Measurements from ENCODE around the gene C1orf167.

The C1orf167 gene

DNA sequence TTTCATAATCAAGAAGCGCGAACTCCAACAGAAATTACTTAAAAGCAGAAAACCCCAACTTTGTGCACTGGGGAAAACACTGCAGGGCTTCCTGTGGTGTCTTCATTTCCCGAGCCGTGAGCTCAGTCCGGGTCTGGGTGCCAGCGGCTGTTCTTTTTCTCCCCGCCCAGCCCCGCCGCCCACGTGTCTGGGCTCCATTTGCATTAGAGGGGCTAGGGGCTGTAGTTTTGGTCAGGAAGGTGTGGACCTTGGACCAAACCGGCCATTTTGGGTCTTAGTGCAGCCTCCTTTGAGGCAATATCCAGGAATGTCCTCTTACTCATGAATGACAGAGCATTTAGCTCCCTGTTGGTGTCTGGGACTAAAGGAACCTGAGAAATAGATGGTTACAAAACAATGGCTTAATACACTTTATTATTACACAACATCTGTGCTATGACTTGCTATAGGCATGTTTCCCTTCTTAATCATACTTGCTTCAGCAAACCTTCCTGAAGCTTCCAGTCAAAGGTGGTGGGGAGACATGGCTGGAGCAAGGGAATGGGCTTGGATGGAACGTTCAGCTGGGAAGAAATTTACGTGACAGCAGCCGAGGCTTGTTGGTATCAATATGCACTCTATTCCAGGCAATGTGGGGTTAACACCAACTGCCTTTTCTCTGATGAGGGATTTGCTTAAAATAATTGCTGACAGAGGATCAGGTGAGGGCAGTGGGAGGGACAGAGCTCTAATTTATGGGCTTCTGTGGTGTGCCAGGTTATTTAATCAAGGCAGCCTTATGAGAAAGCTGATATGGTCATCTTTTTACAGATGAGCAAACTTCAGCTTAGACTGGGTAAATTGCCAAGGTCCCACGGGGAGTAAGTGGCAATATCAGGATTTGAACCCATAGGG is 25.0 kb upstream of the C1orf167 start:
- DNase-seq (ENCODE audit: low read depth in 3 of 3) = peak in 1 of 3 experiments; percentile 38

DNA sequence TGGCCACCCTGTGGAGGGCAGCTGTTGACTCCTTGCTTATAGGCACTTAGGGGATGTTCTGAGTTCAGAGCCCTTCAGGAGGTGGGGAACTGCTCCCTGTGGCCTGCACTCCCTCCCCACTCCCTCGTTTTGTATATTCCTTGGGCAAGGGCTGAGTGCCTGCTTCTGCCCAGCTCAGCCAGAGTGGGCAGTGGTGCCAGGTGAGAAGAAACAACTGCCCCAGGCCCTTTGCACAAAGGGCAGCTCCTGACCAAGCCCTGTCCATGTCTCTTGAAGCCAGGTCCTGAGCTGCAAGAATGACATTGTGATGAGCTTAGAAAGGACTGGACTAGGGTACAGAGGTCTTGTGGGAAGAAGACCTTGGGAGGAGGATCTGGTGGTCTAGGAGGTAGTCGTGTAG is 23.9 kb upstream of the C1orf167 start:
- no peak for DNase-seq (ENCODE audit: low read depth in 3 of 3)

DNA sequence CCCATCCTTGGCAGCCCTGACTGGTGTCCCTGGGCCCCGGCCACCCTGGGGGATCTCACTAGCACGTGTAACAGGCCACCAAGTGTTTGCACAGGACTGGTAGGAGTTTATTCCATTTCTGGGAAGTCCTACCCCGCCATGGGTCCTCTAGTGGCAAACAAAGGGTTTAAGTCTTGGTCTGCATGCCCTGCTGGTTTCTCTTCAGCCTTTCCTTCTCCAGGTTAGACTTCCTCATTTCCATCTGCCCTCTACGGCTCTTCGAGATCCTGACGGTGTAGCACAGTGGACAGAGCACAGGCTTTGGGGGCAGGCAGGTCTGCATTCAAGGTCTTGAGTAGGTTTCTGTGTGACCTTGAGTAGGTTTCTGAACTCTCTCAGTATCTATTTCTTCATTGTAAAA is 23.2 kb upstream of the C1orf167 start:
- DNase-seq (ENCODE audit: low read depth in 3 of 3) = no peak

DNA sequence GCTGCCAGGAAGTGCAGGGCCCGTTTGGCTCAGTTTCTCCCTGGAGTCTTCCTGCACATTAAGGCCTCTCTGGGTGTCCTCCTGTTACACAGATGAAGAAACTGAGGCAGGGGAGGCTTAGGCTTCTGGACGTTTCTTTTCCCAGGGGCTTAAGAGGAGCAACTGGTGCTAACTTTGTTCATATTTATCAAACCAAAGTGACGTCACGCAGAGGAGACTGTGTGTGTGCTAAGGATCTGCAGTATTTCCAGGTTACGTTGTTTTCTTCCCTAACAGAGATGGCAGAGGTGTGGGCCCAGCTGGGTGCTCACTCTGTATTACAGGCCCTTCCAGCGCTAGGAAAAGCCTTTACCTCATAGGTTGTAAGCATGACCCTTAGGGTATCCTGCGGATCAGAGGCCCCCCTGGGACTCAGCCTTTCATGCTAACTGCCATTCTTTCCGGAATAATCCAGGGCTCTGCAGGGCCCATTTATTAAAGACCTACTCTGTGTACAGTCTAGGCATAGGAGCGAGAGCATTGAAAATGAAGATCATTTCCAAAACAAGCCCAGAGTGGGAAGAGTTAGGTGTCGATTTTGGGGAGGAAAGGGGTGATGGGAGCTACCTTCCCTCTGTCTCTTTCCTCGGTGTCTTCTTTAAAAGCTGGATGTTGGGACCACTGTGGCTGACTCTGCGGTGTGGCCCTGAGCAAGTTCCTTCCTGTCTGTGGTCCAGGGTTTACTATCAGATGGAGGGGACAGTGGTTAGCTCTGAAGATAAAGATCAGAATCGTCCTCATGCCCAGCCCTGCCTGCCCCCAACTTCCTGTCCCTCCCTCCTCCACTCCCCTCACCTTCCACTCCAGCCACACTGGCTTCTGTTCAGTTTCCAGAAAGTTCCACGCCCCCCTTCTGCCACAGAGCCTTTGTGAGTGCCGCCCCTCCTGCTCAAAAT is 21.5 kb upstream of the C1orf167 start:
- peak in 1 of 3 experiments; percentile 22 for DNase-seq (ENCODE audit: low read depth in 3 of 3)

DNA sequence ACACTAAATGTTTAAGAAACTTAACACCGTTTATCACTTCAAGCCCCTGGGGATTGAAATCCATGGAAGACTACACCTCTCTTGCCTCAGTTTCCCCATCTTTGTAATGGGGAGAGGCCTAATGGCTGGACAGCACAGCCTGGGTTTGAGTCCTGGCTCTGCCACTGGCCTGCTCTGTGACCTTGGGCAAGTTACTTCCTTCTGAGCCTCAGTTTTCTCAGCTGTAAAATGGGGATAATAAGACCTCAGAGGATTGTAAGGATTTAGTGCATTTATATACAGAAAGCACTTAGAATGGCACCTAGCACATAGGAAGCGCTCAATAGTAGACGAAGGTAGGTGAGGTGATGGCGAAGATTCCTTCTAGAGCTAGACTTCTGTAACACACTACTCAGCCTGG is 20.5 kb upstream of the C1orf167 start:
- DNase-seq (ENCODE audit: low read depth in 3 of 3) = no peak

DNA sequence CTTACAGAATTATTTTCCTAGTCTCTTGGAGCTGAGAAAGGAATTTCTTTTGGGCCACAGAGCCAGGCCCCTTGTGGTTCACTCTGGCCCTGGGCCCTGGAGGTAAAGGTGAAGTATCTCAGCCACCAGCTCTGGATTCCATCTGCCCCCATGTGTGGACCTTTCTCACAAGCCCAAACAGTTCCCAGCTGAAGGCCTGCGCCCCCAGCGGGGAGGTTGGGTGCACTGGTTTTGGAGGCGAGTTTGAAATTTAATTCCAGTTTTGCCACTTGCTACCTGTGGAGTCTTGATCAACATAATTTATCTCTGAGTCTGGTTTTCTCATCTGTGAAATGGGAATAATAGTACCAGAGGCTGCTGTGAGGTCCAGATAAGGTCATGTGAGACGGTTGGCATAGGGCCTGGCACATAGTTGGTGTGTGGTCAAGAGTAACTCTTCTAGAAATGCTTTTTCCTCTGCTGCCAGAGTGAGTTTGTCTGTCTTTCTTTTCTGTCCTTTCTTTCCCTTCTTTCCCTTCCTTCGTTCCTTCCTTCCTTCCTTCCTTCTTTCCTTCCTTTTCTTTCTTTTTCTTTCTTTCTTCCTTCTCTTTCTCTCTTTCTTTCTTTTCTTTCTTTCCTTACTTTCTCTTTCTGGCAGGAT is 20.0 kb upstream of the C1orf167 start:
- no peak for DNase-seq (ENCODE audit: low read depth in 3 of 3)

DNA sequence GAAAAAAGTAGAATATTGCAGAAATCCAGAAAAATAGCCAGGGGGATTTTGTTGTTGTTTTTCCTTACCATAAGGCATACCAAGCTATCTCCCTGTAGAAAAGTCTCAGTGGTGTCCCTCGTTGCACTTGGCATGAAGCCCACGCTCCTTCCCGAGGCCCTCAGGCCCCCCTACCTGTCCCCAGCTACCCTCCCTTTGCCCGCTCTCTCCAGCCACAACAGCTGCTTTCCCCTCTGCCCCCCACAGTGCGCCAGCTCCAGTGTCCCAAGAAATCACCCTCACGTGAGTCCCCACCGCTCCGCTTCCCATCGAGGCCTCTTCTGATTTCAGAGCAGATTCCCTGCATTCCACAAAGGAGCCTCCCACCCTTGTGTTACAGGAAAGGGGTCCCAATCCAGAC is 17.7 kb upstream of the C1orf167 start:
- DNase-seq (ENCODE audit: low read depth in 3 of 3) = no peak

DNA sequence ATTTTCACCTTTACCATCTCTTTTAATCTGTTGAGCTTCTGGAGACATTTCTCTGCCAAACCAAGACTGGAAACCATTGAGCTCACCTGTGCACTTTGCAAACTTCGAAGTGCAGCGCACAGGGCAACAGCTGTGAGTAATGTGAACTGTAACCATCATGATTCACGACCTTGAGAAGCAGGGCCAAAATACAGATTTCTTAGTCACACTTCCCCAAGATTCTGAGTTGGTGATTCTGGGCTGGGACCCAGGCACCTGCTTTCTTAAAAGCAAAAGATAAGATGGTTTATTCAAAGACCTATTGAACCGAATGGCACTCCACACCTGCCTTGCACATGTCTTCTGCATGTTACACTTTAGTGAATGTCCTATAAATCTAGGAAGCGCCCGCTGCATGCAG is 15.9 kb upstream of the C1orf167 start:
- no peak for DNase-seq (ENCODE audit: low read depth in 3 of 3)

DNA sequence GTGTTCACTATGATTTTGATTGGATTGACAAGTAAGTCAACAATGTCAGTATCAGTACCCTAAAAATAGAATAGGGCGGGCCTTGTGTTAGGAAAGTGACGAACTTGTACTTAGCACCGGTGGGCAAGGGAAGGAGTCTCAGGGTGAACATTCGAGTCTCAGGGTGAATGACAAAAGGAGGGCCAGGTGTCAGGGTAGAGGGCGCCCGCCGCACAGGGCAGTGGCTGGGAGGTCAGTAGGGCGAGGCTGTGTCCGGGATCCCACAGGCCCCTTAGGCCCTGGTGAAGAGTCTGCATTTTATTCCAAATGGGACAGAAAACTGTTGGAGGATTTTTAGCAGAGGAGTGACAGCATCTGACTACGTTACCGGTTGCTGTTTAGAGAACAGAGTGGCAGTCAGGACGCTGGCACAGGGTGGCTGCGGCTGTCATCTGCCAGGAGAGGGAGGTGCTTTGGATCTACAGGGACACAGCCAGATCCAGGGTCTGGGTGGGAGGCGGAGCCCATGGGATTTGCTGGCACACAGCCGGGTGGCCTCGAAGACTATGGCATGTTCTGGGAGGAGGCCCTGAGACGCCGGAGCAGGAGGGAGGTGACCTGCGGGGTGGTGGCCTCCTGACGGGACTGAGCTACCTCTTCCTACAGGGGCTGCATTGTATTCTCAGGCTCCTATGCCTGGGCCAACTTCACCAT is 15.1 kb upstream of the C1orf167 start:
- DNase-seq (ENCODE audit: low read depth in 3 of 3) = no peak

DNA sequence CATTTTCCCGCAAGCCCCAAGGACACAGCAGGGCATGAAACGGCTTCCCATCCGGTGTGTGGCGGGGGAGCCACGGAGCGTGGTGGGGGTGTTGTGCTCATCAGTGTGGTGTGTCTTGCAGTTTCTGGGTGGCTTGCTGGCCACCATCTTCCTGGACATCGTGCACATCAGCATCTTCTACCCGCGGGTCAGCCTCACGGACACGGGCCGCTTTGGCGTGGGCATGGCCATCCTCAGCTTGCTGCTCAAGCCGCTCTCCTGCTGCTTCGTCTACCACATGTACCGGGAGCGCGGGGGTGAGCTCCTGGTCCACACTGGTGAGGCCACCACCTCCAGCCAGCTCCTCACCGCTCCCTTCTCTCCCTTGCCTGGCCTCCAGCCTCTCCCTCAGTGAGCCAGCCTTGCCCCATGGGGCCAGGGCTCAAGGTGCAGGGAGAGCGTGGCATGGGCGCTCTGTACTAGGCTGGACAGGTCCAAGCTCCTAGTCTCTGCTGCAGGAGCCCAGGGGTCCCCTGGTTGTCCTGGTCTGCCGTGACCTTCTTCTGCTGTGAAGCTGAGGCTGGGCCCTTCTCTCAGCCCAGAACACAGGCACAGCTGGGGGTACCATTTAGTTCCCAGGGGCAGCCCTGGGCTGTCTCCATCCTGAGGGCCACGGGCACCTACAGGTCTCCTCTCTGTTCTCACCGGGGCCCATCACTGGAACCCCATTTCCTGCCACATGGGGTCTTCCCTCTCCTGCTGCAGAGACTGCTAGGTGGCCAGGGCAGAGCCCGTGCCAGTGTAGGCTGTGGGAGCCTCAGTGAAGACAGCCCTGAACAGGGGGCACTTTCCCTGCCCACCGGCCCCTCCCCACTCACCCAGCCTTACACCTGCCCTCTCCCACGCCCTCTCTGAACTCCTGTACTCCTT is 13.4 kb upstream of the C1orf167 start:
- no peak for DNase-seq (ENCODE audit: low read depth in 3 of 3)

DNA sequence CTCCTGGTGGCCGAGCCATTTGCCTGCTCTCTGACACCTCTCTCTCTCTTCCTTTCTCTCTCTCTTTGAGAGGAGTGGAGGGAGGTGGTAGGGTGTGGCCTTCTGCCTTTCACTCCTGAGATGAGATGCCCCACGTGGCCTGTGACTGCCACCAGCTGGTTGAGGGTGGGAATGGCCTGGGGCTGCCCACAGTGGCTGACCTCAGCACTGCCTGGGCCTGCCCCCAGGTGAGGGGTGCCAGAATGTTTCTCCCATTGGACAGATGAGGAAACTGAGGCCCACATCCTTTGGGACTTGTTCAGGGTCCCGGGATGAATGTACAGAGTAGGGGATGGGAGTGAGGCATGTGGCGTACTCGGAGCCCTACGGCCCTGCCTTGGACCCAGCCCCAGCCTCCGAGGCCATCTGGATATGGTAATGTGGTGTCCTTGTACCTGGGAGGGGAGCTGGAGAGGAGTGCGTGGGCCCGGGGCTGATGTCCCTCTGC is 12.7 kb upstream of the C1orf167 start:
- peak in 1 of 3 experiments; percentile 50 for DNase-seq (ENCODE audit: low read depth in 3 of 3)

DNA sequence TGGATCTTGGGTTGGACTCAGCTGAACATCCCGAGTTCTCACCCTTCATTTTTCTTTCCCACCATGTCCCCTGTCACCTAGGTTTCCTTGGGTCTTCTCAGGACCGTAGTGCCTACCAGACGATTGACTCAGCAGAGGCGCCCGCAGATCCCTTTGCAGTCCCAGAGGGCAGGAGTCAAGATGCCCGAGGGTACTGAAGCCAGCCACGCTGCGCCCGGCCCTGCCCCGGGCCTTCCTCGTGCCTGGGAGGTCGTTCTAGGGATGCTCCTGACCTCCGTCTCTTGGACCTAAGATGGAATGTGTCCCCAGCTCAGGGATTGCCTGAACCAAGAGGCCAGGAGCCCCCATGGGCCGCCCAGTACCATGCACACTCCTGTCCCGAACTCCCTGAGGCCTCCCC is 12.0 kb upstream of the C1orf167 start:
- no peak for DNase-seq (ENCODE audit: low read depth in 3 of 3)

DNA sequence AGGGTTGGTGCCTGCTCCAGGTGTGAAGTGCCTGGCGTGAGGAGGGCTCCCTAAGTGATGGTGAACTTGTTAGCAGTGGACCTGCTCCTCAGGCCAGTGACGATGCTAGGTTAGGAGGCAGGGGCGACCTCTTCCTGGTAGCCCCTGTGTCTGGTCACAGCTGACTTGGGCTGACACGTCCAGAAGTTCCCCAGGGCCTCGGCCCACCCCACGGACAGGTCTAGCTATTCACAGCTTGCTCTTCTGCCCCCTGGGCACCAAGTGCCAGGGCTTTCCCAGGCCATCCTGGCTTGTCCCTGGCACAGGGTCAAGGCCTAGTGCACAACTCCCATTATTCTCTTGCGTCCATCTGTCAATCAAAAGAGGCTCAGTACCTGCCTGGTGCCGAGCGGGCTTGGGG is 10.9 kb upstream of the C1orf167 start:
- DNase-seq (ENCODE audit: low read depth in 3 of 3) = no peak

DNA sequence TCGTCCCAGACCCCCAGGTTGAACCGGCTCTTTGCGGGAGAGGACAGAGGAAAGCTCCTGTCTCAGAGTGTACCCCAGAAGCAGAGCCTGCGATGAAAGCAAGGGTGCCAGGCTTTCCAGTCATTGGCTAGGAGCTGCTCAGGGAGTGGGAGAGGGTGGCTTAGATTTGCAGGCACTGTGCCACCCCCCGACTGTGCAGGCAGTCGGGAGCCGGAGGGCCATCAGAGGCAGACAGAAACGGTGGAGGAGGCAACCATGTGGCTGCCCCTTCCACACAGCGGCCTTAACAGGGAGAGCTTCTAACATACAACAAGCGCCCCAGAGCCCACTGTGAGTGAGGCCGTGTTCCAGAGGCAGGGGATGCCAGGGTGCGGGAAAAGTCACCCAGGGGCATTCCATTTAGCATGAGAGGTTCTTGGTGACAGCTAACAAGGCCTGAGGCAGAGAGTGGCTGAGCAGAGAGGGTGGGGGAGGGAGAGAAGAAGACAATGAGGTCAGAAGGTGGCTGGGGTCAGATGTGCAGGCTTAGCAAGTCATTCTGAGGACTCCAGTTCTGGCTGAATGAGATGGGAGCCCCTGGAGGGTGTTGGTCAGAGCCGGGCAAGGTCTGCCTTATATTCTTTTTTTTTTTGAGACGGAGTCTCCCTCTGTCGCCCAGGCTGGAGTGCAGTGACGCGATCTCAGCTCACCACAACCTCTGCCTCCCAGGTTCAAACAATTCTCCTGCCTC is 9.5 kb upstream of the C1orf167 start:
- DNase-seq (ENCODE audit: low read depth in 3 of 3) = no peak

DNA sequence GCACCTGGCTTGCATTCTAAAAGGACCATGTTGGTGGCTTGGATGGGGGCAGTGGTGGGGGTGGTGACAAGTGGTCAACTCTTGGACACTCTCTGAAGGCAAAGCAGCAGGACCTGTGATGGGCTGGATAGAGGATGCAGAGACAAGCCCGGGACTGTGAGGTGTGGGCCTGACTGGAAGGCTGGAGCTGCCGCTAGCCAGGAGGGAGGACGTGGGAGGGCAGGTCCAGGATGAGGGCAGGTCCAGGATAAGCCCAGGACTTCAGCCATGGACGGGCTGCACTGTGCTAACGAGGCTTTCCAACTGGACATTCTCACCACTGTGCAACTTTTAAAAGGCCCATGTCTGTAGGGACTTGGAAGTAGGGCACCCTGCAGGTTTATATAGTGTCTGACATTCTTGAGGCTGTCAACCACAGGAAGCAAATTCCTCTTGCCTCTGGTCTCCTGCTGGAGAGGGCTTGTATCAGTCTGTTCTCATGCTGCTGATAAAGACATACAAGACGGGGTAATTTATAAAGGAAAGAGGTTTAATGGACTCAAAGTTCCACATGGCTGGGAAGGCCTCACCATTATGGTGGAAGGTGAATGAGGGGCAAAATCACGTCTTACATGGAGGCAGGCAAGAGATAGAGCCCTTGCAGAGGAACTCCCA is 8.3 kb upstream of the C1orf167 start:
- no peak for DNase-seq (ENCODE audit: low read depth in 3 of 3)

DNA sequence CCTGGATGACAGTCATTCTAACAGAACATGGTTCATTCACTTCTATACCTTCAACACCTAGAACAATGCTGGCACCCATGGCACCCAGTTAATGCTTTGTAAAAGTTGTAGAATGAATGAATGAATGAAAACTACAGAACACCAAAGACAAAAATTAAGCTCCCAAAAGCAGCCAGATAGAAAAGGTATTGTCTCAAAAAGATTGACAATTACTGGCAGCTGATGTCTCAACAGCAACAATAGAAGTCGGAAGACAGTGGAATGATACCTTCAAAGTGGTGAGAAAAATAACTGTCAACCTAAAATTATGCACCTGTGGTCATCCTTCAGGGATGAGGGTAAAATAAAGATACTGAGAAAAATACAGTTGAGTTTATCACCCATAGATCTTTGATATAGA is 4.9 kb upstream of the C1orf167 start:
- no peak for DNase-seq (ENCODE audit: low read depth in 3 of 3)

DNA sequence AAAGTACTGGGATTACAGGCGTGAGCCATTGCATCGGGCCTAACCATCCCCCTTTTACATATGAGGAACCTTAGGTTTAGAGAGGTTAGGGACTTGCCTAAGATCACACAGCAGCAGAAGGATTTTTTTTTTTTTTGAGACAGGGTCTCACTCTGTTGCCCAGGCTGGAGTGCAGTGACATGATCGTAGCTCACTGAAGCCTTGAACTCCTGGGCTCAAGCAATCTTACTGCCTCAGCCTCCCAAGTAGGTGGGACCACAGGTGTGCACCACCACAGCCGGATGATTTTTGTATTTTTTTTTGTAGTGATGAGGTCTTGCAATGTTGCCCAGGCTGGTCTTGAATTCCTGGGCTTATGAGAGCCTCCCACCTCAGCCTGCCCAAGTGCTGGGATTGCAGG is 2.2 kb upstream of the C1orf167 start:
- DNase-seq (ENCODE audit: low read depth in 3 of 3) = no peak

DNA sequence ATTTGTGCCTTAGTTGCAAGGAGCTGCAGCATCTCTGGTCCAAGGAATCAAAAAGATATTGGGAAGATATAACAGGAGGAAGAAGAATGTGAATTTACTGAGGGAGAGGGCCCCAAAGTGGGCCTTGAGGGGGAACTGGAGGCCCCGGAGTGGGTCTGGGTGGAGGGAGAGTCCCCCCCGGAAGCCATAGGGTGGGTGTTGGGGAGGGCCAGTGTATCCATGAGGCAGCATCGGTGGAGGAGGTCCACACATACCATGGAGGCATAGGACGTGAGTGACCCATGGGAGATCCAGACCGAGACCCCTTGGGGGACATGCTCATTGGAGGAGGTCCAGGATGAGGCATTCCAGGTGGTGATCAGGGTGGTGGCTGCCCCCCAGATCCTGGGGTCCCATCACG is 708 bp upstream of the C1orf167 start:
- no peak for DNase-seq (ENCODE audit: low read depth in 3 of 3)

DNA sequence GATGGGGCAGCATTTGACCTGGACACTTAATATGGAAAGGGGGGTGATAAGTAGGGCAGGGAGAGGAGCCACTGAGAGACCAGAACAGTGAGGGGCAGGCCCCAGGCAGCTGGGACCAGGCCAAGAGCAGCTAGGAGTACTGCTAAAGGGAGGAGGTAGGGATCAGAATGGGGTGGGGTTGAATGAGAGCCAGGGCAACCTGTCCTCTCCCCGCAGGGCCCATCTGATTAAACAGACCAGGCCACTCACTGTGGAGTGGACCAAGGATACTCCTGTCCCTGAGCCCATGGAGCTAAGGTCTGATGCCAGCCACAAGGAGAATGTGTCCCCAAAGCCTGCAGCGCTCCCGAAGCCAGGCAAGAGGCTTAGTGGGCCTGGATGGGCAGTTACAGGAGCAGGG is 2.1 kb downstream of the C1orf167 start:
- no peak for DNase-seq (ENCODE audit: low read depth in 3 of 3)
